K562 (cell line): ENCODE results near the gene NIFK. TPM values are rescaled to one million over a fixed set of nuclear protein-coding genes. Genes with fewer than 3 reads are reported as not detected.

ENCODE experiments used
- ADNP ChIP-seq: fragments of 200-800 bp; sonication (Bioruptor generic); IDR thresholded peaks from 2 replicates; pipeline ENCODE4 v1.6.1; 2016; ENCODE audit warnings: missing genetic modification characterization, missing compliant biosample characterization
- ARID2 ChIP-seq: fragments of 450-650 bp; IDR thresholded peaks from 2 replicates; pipeline ENCODE4 v1.6.1; 2017; ENCODE audit warnings: antibody characterized with exemption, mild to moderate bottlenecking
- ASH1L ChIP-seq: fragments of 450-650 bp; IDR thresholded peaks from 2 replicates; pipeline ENCODE4 v1.6.1; 2018; ENCODE audit warnings: borderline replicate concordance, mild to moderate bottlenecking, low read depth; ENCODE audit not compliant: partially characterized antibody
- BRD9 ChIP-seq: fragments of 450-650 bp; IDR thresholded peaks from 2 replicates; pipeline ENCODE4 v1.6.1; 2018; ENCODE audit warnings: low read depth; ENCODE audit not compliant: partially characterized antibody
- CSDE1 ChIP-seq, 2 experiments: fragments of 450-650 bp; IDR thresholded peaks; 2 replicates each; pipeline ENCODE4 v1.6.1; 2016; ENCODE audit warnings: mild to moderate bottlenecking in 1 of 2
- DNMT1 ChIP-seq: fragments of 450-650 bp; IDR thresholded peaks from 2 replicates; pipeline ENCODE4 v1.6.1; 2016; ENCODE audit warnings: antibody characterized with exemption, mild to moderate bottlenecking
- E2F3 ChIP-seq: fragments of 250-450 bp; sonication (Bioruptor Pico); IDR thresholded peaks from 2 replicates; pipeline ENCODE4 v1.4.0; 2020; ENCODE audit warnings: mild to moderate bottlenecking
- FOXK1 ChIP-seq: sonication (generic); formaldehyde crosslinking; IDR thresholded peaks from 2 replicates; pipeline ENCODE4 v1.8.0; 2022; ENCODE audit warnings: missing genetic modification reagents, mild to moderate bottlenecking, borderline replicate concordance
- FOXM1 ChIP-seq, 2 experiments: fragments of 450-650 bp in 1 of 2; sonication (generic) in 1 of 2; formaldehyde crosslinking in 1 of 2; IDR thresholded peaks; 2 replicates each; pipeline versions ENCODE4 v1.6.1 to v1.9.0; 2017 to 2022; ENCODE audit warnings: low read depth in 2 of 2, mild to moderate bottlenecking in 2 of 2, missing genetic modification reagents in 1 of 2, moderate library complexity in 1 of 2
- HEY1 ChIP-seq: fragments of 250-450 bp; sonication (Bioruptor Pico); IDR thresholded peaks from 2 replicates; pipeline ENCODE4 v1.5.0; 2020; ENCODE audit warnings: mild to moderate bottlenecking, moderate library complexity, borderline replicate concordance
- HNRNPK ChIP-seq: fragments of 200-400 bp; formaldehyde crosslinking; IDR thresholded peaks from one replicate; pipeline ENCODE4 v1.6.1; 2018; ENCODE audit warnings: mild to moderate bottlenecking, low read depth, low read length; ENCODE audit not compliant: poor library complexity, severe bottlenecking
- HOXB6 ChIP-seq: fragments of 250-450 bp; sonication (Bioruptor Pico); IDR thresholded peaks from 2 replicates; pipeline ENCODE4 v1.5.1; 2022; ENCODE audit warnings: mild to moderate bottlenecking, borderline replicate concordance
- IRF2 ChIP-seq: sonication (generic); formaldehyde crosslinking; IDR thresholded peaks from 2 replicates; pipeline ENCODE4 v1.8.1; 2022; ENCODE audit warnings: mild to moderate bottlenecking, missing genetic modification reagents
- MTA1 ChIP-seq: fragments of 450-650 bp; IDR thresholded peaks from 2 replicates; pipeline ENCODE4 v1.6.1; 2017; ENCODE audit warnings: borderline replicate concordance
- MTA3 ChIP-seq: fragments of 450-650 bp; formaldehyde crosslinking; IDR thresholded peaks from 2 replicates; pipeline ENCODE4 v1.6.1; 2017; ENCODE audit warnings: mild to moderate bottlenecking, borderline replicate concordance
- POLR2A ChIP-seq: fragments of 450-650 bp; conservative IDR thresholded peaks from 2 replicates; pipeline ENCODE4 v1.6.1; 2016
- RBM39 ChIP-seq: fragments of 200-400 bp; formaldehyde crosslinking; optimal IDR thresholded peaks from 2 replicates; pipeline ENCODE3; 2018; ENCODE audit warnings: low read depth, low read length
- RNF2 ChIP-seq: sonication (generic); IDR thresholded peaks from 2 replicates; pipeline ENCODE4 v1.6.1; 2016
- SIN3A ChIP-seq, 2 experiments: fragments of 150-350 bp in 1 of 2; IDR thresholded peaks; 2 replicates each; pipeline ENCODE4 v1.6.1; 2011 to 2016; ENCODE audit warnings: borderline replicate concordance in 2 of 2, low read depth in 2 of 2, low read length in 2 of 2, mild to moderate bottlenecking in 2 of 2, moderate library complexity in 2 of 2; ENCODE audit not compliant: control insufficient read depth in 1 of 2
- SUPT5H ChIP-seq: fragments of 450-650 bp; IDR thresholded peaks from 2 replicates; pipeline ENCODE4 v1.6.1; 2016
- ZBED1 ChIP-seq: IDR thresholded peaks from 2 replicates; pipeline ENCODE4 v1.6.1; 2014
- ZFP36 ChIP-seq: fragments of 150-350 bp; IDR thresholded peaks from 2 replicates; pipeline ENCODE4 v1.6.1; 2018; ENCODE audit warnings: low read length, low read depth; ENCODE audit not compliant: partially characterized antibody
- ZNF140 ChIP-seq: fragments of 250-450 bp; sonication (Bioruptor Pico); IDR thresholded peaks from 2 replicates; pipeline ENCODE4 v1.8.0; 2021; ENCODE audit warnings: moderate library complexity, mild to moderate bottlenecking, inconsistent platforms
- ZNF263 ChIP-seq: sonication (generic); formaldehyde crosslinking; IDR thresholded peaks from 2 replicates; pipeline ENCODE4 v1.8.0; 2022; ENCODE audit warnings: mild to moderate bottlenecking, missing genetic modification reagents, borderline replicate concordance
- ZNF431 ChIP-seq: sonication (generic); formaldehyde crosslinking; IDR thresholded peaks from 2 replicates; pipeline ENCODE4 v1.8.0; 2022; ENCODE audit warnings: mild to moderate bottlenecking, missing genetic modification reagents
- ZNF76 ChIP-seq: fragments of 250-450 bp; sonication (Bioruptor Pico); IDR thresholded peaks from 2 replicates; pipeline ENCODE4 v1.4.0; 2020; ENCODE audit warnings: mild to moderate bottlenecking, moderate library complexity, borderline replicate concordance
- polyA plus RNA-seq, 8 experiments: library from polyadenylated mRNA; depleted of rRNA in 4 of 8; stranded (reverse) in 5 of 8; unstranded in 3 of 8; fragments of >200 nt; fragmentation: Nextera tagmentation in 2 of 8; fragmentation: Illumina TruSeq in 1 of 8; extraction: Ambion mirVana in 2 of 8; extraction: Trizol in 1 of 8; gene quantifications; 2 replicates each; pipeline versions ENCODE4 v1.2.1 to v1.2.3, GENCODE V29; 2011 to 2014; ENCODE audit warnings: inconsistent platforms in 1 of 8, missing spikeins in 1 of 8
- total RNA-seq, 7 experiments: library from RNA; depleted of rRNA in 6 of 7; stranded (reverse); fragments of >200 nt in 6 of 7; fragmentation: Illumina TruSeq in 2 of 7; extraction: Trizol in 2 of 7; gene quantifications; 2 replicates each; pipeline versions ENCODE4 v1.2.1 to v1.2.3, GENCODE V29; 2011 to 2021; ENCODE audit warnings: low replicate concordance in 1 of 7
- TF ChIP-seq, protein P1 (sequence below): fragments of 200-800 bp; sonication (Bioruptor generic); IDR thresholded peaks from 2 replicates; pipeline ENCODE4 v1.6.1; 2017; ENCODE audit warnings: missing genetic modification characterization, missing compliant biosample characterization
- TF ChIP-seq, protein P2 (sequence below): fragments of 250-450 bp; sonication (Bioruptor Pico); IDR thresholded peaks from 2 replicates; pipeline ENCODE4 v1.4.0; 2020; ENCODE audit warnings: mild to moderate bottlenecking, moderate library complexity

NIFK gene
- total and polyA plus RNA-seq, 9 of the 15 experiments (the other 6 are each of a cell fraction or from before 2014, with no cell fraction given) = 60.2 to 426 (median 183) TPM

- no peak for TF ChIP-seq ZNF263 (CRISPR knock-in tag)
- TF ChIP-seq MTA3 = no peak; the same call in 1 of the 2 replicates
- TF ChIP-seq ASH1L = no peak
- TF ChIP-seq ARID2 = no peak
- TF ChIP-seq, protein P1, sequence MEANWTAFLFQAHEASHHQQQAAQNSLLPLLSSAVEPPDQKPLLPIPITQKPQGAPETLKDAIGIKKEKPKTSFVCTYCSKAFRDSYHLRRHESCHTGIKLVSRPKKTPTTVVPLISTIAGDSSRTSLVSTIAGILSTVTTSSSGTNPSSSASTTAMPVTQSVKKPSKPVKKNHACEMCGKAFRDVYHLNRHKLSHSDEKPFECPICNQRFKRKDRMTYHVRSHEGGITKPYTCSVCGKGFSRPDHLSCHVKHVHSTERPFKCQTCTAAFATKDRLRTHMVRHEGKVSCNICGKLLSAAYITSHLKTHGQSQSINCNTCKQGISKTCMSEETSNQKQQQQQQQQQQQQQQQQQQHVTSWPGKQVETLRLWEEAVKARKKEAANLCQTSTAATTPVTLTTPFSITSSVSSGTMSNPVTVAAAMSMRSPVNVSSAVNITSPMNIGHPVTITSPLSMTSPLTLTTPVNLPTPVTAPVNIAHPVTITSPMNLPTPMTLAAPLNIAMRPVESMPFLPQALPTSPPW (CRISPR knock-in tag) = peak; percentile 71
- TF ChIP-seq FOXK1 (CRISPR knock-in tag) = no peak
- TF ChIP-seq FOXM1 (IDR thresholded peaks at IDR 0.05; ENCODE audit: low read depth) = peak; percentile 30; the same call in 1 of the 2 replicates
- TF ChIP-seq FOXM1 (CRISPR knock-in tag; IDR thresholded peaks at IDR 0.05; ENCODE audit: low read depth) = no peak
- no peak for TF ChIP-seq HEY1
- peak; percentile 85 for TF ChIP-seq POLR2A
- no peak for TF ChIP-seq BRD9
- TF ChIP-seq HNRNPK = no peak
- no peak for TF ChIP-seq DNMT1
- TF ChIP-seq ZNF431 = no peak
- TF ChIP-seq SUPT5H = peak; percentile 83
- TF ChIP-seq MTA1 = peak; percentile 99
- TF ChIP-seq HOXB6 (CRISPR knock-in tag) = no peak
- TF ChIP-seq ADNP (tag) = no peak
- peak; percentile 90 for TF ChIP-seq RNF2
- TF ChIP-seq ZNF76 = no peak
- TF ChIP-seq SIN3A (IDR thresholded peaks at IDR 0.05; ENCODE audit: borderline replicate concordance in 2 of 2, control insufficient read depth in 1 of 2, low read depth in 2 of 2, low read length in 2 of 2) = peak; percentile 85 to 97; a peak in 2 of 4 replicates
- TF ChIP-seq ZNF140 (CRISPR knock-in tag) = no peak
- peak; percentile 93 for TF ChIP-seq E2F3 (CRISPR knock-in tag)
- no peak for TF ChIP-seq IRF2 (CRISPR knock-in tag)
- no peak; the same call in 1 of the 2 replicates for TF ChIP-seq ZBED1
- TF ChIP-seq, protein P2, sequence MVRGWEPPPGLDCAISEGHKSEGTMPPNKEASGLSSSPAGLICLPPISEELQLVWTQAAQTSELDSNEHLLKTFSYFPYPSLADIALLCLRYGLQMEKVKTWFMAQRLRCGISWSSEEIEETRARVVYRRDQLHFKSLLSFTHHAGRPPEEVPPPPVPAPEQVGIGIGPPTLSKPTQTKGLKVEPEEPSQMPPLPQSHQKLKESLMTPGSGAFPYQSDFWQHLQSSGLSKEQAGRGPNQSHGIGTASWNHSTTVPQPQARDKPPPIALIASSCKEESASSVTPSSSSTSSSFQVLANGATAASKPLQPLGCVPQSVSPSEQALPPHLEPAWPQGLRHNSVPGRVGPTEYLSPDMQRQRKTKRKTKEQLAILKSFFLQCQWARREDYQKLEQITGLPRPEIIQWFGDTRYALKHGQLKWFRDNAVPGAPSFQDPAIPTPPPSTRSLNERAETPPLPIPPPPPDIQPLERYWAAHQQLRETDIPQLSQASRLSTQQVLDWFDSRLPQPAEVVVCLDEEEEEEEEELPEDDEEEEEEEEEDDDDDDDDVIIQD (CRISPR knock-in tag) = no peak
- no peak for TF ChIP-seq ZFP36
- no peak for TF ChIP-seq RBM39
- TF ChIP-seq CSDE1 (IDR thresholded peaks at IDR 0.05) = no peak
Measured at GRCh38 chr2:121755237-121756111, 18.8 kb upstream of the NIFK start, which contains the start of gene TSN (continued).
